KMS-11 (cell line): Measurements from ENCODE around the gene EPHA8.

Source experiments
- H2AFZ ChIP-seq: fragments of 200-600 bp; sonication (generic); 2 replicates; pipeline ENCODE4 v1.6.1; 2016; ENCODE audit warnings: antibody characterized with exemption, mixed run types, low read depth
- H3K27ac ChIP-seq: fragments of 200-600 bp; sonication (generic); 2 replicates; pipeline ENCODE4 v1.6.1; 2016; ENCODE audit warnings: mild to moderate bottlenecking, mixed run types
- H3K27me3 ChIP-seq: fragments of 200-600 bp; sonication (generic); 2 replicates; pipeline ENCODE4 v1.6.1; 2017; ENCODE audit warnings: mild to moderate bottlenecking, low read depth, mixed run types, moderate library complexity; ENCODE audit not compliant: insufficient read depth
- H3K36me3 ChIP-seq: fragments of 200-600 bp; sonication (generic); 2 replicates; pipeline ENCODE4 v1.6.1; 2017; ENCODE audit warnings: mild to moderate bottlenecking, mixed run types; ENCODE audit not compliant: insufficient read depth
- H3K4me1 ChIP-seq: fragments of 200-600 bp; sonication (generic); 2 replicates; pipeline ENCODE4 v1.6.1; 2016; ENCODE audit warnings: mild to moderate bottlenecking, low read depth, mixed run types; ENCODE audit not compliant: poor library complexity, severe bottlenecking
- H3K4me2 ChIP-seq: fragments of 200-600 bp; sonication (generic); 2 replicates; pipeline ENCODE4 v1.7.0; 2016; ENCODE audit warnings: mild to moderate bottlenecking, mixed run types
- H3K4me3 ChIP-seq: fragments of 200-600 bp; sonication (generic); IDR thresholded peaks from 2 replicates; pipeline ENCODE4 v1.6.1; 2017; ENCODE audit warnings: low read depth, low read length, mixed read lengths; ENCODE audit not compliant: insufficient read depth
- H3K79me2 ChIP-seq: fragments of 200-600 bp; sonication (generic); 2 replicates; pipeline ENCODE4 v1.6.1; 2016; ENCODE audit warnings: low read depth, mixed run types; ENCODE audit not compliant: insufficient read depth
- H3K9ac ChIP-seq: fragments of 200-600 bp; sonication (generic); 2 replicates; pipeline ENCODE4 v1.6.1; 2016; ENCODE audit warnings: mild to moderate bottlenecking, mixed run types
- H4K20me1 ChIP-seq: fragments of 200-600 bp; sonication (generic); 2 replicates; pipeline ENCODE4 v1.6.1; 2016; ENCODE audit warnings: mild to moderate bottlenecking, mixed run types; ENCODE audit not compliant: insufficient read depth
- TF ChIP-seq, protein P1 (sequence below): fragments of 200-600 bp; sonication (generic); conservative IDR thresholded peaks from 2 replicates; pipeline ENCODE4 v1.6.1; 2017; ENCODE audit warnings: low read depth, mild to moderate bottlenecking, antibody characterized with exemption, low read length, moderate library complexity, mixed read lengths

Gene EPHA8

GRCh38 chr1:22567197-22567596, 3.9 kb downstream of the EPHA8 start:
- TF ChIP-seq, protein P1, sequence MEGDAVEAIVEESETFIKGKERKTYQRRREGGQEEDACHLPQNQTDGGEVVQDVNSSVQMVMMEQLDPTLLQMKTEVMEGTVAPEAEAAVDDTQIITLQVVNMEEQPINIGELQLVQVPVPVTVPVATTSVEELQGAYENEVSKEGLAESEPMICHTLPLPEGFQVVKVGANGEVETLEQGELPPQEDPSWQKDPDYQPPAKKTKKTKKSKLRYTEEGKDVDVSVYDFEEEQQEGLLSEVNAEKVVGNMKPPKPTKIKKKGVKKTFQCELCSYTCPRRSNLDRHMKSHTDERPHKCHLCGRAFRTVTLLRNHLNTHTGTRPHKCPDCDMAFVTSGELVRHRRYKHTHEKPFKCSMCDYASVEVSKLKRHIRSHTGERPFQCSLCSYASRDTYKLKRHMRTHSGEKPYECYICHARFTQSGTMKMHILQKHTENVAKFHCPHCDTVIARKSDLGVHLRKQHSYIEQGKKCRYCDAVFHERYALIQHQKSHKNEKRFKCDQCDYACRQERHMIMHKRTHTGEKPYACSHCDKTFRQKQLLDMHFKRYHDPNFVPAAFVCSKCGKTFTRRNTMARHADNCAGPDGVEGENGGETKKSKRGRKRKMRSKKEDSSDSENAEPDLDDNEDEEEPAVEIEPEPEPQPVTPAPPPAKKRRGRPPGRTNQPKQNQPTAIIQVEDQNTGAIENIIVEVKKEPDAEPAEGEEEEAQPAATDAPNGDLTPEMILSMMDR, result no peak
- Histone ChIP-seq H3K9ac (no peak overlapping the region), H2AFZ (no peak overlapping the region), H3K36me3 (no peaks in the 10 kb centered on the region), H3K4me1 (no peaks in the 10 kb centered on the region), H3K27ac (no peak overlapping the region), H3K4me2 (no peak overlapping the region), H3K79me2 (no peaks in the 10 kb centered on the region), H3K27me3 (peaks cover 70% of the 10 kb centered on the region), H3K4me3 (no peak overlapping the region), H4K20me1 (no peaks in the 10 kb centered on the region)

DNA sequence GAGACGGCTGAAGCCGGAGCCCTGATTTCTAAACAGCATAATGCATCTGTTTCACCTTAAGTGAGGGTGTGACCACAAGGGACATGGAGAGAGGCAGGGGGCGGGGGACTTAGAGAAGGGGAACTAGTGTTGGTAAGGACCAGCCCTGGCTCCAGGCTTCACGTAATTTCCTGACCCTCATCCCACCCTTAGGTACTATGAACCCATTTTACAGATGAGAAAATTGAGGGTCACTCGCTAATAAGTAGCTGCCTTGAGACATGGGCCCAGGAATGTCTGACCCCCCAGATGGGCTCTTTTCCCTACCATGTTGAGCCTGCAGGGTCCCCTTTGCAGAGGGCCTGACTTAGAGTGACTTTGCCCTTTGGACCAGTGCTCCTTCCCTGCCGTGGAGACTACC, 4.7 kb downstream of the EPHA8 start:
- no peak overlapping the region for H3K27ac ChIP-seq
- no peak overlapping the region for H3K4me3 ChIP-seq
- no peak overlapping the region for H3K4me2 ChIP-seq
- peaks cover 68% of the 10 kb centered on the region for H3K27me3 ChIP-seq
- H3K9ac ChIP-seq, result no peak overlapping the region
- no peaks in the 10 kb centered on the region for H3K79me2 ChIP-seq
- no peaks in the 10 kb centered on the region for H3K36me3 ChIP-seq
- no peaks in the 10 kb centered on the region for H4K20me1 ChIP-seq
- no peak overlapping the region for H2AFZ ChIP-seq
- H3K4me1 ChIP-seq, result no peaks in the 10 kb centered on the region
- TF ChIP-seq, protein P1, result no peak

DNA sequence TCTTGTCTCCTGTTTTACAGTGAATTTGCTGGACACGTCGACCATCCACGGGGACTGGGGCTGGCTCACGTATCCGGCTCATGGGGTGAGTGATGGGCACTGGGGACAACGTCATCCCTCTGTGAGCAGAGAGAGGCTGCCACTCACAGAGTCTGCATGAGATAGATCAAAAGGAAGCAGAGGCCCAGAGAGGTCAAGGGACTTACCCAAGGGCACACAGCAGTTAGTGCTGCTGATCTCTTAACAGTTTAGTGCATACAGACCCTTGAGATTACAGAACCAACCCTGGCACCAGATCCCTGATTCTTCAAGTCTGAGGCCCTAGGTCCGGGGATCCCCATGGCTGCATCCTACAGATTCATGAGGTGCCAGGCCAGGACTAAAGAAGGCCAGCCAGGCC, 6.0 kb downstream of the EPHA8 start:
- H2AFZ ChIP-seq, result no peak overlapping the region
- no peak overlapping the region for H3K27ac ChIP-seq
- H3K36me3 ChIP-seq, result no peaks in the 10 kb centered on the region
- no peak overlapping the region for H3K4me2 ChIP-seq
- H3K9ac ChIP-seq, result no peak overlapping the region
- no peaks in the 10 kb centered on the region for H3K4me1 ChIP-seq
- no peaks in the 10 kb centered on the region for H3K79me2 ChIP-seq
- TF ChIP-seq, protein P1, result no peak
- H4K20me1 ChIP-seq, result no peaks in the 10 kb centered on the region
- no peak overlapping the region for H3K4me3 ChIP-seq
- H3K27me3 ChIP-seq, result peaks cover 74% of the 10 kb centered on the region

DNA sequence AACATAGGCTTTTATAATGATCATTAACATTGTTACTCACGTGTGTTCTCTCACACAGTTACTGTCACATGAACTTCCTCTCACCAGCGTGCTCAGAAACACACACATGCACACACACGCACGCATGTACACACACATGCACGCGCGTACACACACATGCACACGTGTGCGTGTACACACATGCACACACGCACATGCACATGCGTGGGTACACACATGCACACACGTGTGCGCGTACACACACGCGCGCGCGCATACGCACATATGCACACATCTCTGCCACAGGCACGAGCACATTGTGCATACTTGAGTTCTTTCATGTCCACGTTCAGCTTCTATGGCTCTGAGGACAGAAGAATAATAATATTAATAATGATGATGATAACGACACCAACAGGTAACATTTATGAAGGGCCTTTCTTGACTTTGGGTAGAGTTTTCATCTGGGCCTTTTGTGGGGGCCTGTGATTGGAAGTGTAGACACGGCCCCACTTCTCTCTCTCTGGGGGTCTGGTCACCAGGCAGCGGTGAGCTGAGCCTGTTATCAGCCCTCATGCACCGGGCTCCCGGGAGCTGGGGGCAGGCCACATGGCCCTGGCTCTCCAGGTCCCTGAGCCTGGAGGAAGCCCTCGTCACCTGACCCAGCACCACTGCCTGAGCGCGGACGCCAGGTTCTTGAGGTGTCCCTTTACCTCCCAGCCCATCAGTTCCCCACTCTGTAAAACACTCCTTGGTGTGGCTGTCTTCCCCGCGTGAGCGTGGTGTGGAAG, 7.0 kb downstream of the EPHA8 start:
- Histone ChIP-seq H3K36me3 (no peaks in the 10 kb centered on the region), H3K4me1 (no peaks in the 10 kb centered on the region), H2AFZ (no peak overlapping the region), H3K27ac (no peak overlapping the region), H3K27me3 (peaks cover 77% of the 10 kb centered on the region), H4K20me1 (no peaks in the 10 kb centered on the region), H3K4me2 (no peak overlapping the region), H3K4me3 (no peak overlapping the region), H3K79me2 (no peaks in the 10 kb centered on the region), H3K9ac (no peak overlapping the region)
- TF ChIP-seq, protein P1, result no peak
